Endothelial cell of hepatic sinusoid (primary cell): ENCODE results near the gene UBAC2.
"Not testable (repeated sequence)": the region's sequence is repeated elsewhere in the genome, so short reads cannot be mapped to it uniquely, and the experiment has no call there.

Source experiments
- in situ Hi-C: cut with HindIII; loops from 2 replicates; pipeline ENCODE4 v1.10.0; 2017; ENCODE audit warnings: low sequenced_read_pairs

UBAC2 gene

DNA sequence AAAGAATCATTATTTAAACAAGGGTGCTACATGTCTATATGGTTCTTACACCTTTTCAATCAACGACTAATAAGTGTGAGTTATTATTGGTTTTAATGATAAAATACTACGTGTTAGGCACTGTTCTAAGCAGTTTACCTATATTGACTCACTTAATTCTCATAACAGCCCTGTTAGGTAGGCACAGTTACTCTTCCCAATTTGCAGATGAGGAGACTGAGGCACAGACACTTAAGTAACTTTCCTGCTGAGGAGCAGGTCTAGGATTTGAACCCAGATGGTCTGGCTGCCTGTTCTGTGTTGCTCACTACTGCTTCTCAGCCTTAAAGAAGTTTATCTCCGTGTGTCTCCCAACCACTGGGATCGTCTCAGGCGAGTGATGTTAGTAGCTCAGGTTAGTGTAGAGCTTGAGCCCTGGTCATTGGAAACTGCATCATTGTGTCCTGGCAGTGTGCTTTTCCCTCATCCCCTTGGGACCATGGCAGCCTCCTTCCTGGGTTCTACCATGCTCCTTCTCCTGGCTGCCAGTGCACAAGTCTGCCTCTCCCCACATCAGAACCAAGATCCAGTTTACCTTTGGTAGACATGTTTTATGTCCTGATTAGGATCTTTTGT lies 10.9 kb downstream of the UBAC2 start:
- in situ Hi-C loops = no loop called here

DNA sequence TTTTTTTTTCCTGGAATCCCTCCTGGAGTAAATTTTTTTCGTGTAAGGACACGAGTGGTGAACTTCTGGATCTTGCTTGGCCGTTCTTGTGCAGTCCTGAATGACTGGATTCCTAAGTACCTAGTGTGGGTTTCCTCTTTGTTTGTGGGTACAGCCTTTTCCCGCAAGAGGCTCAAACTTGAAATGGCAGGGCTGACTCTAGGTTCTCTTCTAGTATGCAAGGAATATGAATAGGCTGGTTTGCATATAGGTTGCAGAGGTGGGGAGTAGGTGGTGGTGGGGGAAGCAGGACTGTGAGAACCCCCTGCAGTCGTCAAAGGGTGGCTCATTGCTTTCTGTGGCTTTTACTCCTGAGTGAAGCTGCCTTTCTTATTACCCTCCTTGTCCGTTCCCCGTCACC lies 13.6 kb downstream of the UBAC2 start:
- in situ Hi-C loops = no loop called here

DNA sequence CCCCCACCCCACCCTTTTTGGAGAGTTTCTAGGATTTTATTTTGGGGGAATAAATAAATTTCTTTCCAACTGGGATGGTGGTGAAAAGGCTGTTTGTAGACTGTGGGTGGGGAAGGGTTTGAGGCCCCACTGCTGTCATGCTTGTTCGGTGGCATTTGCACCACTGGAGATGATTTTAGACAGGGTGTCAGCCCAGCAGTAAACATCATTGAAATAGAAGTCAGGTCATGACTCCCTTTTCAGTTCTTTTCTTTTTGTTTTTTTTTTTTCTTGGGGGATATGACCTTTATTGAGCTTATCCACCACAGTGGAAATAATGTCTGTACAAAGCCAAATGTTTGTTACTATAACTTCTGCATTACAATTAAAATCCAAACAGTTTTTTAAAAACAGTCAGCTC lies 14.1 kb downstream of the UBAC2 start:
- in situ Hi-C loops = loop anchor here (5.0 kb wide), 1 partner anchor 53 kb away; no protein-coding TSS in a partner anchor

DNA sequence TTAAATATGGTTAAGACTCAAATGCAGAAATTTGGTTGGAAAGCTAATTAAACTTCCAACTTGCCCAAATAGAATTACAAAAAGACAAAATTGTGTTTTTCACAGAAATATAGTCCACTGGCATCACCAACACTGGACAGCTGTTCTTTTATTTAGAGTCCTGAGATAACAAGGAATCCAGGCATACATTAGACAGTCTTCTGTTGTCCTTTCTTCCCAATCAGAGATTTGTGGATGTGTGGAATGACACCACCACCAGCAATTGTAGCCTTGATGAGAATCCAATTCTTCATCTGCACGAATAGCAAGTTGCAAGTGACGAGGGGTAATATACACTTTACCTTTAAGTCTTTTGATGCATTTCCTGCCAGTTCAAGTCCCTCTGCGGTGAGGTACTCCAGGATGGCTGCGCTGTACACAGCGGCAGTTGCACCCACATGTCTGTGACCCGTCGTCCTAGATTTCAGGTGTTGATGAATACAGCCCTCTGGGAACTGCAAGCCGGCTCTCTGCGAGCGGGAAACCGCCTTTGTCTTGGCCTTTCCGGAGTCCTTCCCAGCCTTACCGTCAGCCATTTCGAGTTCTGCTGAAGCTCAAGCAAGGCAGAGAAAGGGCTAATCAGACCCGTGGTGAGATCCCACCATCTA lies 14.7 kb downstream of the UBAC2 start:
- in situ Hi-C loops = loop anchor here (5.0 kb wide), 1 partner anchor 52 kb away; no protein-coding TSS in a partner anchor

DNA sequence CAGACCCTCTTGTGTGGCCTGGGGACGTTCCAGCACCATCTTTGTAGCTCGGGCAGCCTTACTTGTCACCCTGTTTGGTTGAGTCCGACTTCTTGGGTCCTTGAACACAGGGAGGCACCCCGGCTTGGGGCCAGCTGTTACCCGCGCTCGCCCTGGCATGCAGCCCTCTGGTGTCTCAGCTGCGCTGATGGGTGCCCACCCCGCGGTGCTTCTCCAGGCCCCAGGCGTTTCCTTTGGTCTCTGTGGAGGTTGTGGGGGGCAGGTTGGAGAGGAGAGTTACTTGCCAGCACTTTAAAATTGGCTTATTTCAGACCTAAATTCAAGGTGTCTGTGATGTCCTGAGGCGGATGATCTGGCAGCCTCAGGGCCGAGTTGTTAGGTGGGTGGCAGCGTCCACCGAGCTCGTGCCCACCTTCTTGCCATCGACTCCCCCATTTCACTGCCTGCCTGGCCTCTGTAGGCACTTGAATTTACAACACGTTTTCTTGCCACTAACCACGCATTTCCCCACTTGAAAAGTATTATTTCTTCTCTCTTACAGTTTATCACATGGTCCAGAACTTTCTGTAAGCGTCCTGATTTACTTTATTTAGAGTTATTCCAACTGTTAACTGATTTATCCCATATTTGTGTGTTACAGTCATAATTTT lies 16.9 kb downstream of the UBAC2 start:
- in situ Hi-C loops = loop anchor here (5.0 kb wide), 1 partner anchor 50 kb away; no protein-coding TSS in a partner anchor

DNA sequence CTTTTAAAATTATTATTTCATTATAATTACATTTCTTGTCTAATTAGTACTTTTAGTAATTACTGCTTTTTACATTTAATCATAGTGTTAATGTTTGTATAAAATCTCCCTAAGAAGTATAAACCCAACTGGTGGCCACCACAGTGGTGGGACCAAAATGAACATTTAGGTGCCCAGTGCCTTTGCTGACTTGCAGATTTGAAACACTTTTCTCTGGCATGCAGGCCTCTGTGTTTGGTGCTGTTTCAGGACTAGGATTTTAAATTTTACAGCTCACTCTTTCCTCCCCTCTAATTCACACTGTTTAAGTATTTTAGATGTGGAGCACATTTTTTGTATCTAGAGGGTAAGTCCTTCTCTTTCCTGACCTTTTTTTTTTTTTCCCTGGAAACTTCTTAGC lies 17.5 kb downstream of the UBAC2 start:
- in situ Hi-C loops = loop anchor here (5.0 kb wide), 1 partner anchor 49 kb away; no protein-coding TSS in a partner anchor

DNA sequence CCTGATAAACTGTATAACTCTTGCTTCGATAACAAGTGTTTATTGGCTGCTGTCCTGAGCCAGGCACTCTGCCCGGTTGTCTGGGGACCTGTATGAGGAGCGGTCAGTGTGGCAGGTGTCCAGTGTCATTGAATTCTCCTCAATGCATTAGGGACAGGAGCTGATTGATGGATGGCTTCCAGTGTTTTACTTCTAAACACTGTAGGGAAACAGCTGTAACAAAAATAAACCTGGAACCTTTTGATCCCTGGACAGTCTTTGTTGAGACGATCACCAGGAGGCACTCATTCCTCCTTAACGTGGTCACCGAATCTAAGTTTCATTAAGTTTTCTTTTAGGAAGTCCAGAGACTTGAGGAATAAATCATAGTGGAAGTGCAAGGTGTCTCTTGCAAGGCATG lies 17.9 kb downstream of the UBAC2 start:
- in situ Hi-C loops = loop anchor here (5.0 kb wide), 1 partner anchor 49 kb away; no protein-coding TSS in a partner anchor

DNA sequence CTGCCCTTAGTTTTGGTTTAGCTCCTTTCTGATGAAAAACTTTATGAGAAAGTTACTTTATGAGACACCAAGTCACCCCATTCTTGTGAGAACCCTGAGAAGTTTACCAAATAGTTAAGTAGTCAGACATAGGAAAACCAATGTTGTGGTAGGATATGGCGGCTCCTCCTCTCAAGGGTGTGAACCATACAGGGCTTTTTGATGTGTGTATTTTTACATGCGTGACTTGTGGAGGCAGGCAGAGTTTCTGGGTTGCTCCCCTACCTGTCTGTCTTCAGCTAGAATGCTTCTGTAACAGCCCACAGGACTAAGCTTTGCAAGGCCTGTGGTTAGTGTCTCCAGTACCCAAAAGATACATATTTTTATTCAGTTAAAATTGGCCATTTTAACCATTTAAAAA lies 18.3 kb downstream of the UBAC2 start:
- in situ Hi-C loops = loop anchor here (5.0 kb wide), 1 partner anchor 48 kb away; no protein-coding TSS in a partner anchor

DNA sequence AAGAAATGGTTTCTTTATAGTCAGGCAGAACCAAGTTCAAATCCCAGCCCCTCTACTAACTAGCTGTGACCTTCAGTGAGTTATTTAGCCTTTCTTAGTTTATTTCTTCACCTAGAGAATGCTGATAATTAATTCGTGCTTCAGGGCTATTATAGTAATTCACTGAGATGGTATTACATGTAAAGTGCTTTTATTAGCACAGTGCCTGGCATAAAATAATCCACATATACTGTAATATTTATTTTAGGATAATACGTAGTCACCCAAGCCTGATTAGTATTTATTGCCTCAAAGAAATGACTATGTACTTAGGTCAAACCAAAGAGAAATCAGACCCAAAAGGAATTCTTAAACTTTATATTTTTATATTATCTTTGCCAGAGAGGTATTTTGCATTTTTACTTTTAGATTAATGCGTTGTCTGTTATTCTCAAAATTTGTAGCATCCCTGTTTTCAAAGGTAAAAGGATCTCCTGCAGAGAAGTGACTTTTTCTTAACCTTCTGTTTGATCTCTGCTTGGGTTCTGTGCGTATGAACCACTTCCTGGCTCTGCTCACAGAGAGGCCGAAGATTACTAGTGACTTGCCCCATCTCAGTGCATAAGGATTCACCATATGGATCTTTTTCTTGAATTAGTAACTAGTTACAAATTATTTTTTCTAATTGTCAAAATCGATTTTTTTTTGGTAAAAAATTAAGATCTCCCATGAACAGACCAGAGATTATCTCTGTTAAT lies 19.7 kb downstream of the UBAC2 start:
- in situ Hi-C loops = no loop called here

DNA sequence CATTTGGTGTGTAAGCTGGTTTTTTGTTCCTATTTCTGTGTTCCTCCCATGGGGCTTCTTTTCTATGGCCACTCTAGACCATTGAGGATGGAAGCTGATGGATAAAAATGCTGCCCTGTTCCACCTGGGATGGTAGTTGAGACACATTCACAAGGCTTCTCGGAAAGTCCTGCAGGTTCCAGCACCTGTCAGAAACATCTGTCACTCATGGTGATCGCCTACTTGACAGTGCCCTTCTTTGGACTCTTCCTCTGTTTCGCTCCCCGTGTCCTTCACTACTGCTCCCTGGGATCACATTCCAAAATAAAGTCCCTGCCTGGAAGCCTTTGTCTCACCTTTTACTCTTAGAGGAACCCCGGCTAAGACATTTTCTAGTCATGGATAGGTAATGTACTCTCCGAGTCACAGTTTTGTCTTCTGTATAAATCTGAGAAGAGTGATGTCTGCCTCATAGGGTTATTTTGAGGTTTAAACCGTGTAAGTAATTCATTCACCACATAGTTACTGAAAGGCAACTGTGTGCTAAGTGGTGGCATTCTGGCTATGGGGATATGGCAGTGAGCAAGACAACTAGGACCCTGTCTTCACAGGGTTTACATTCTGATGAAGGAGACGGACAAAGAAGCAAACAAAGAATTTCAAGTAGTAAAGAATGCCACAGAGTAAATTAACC lies 21.0 kb downstream of the UBAC2 start:
- in situ Hi-C loops = no loop called here

DNA sequence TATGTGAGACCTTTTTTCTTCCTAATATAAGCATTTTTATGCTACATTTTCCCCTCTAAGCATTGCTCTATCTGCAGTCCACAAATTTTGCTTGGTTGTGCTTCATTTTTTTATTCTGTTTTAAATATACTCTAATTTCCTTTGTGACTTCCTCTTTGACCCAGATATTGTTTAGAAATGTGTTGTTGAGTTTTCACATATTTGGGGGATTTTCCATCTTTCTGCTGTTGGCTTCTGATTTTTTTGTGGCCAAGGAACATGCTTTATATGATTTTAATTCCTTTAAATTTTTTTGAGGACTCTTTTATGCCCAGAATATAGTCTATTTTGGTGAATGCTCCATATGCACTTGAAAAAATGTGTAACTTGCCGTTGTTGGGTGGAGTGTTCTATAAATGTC lies 22.9 kb downstream of the UBAC2 start:
- in situ Hi-C loops = no loop called here

DNA sequence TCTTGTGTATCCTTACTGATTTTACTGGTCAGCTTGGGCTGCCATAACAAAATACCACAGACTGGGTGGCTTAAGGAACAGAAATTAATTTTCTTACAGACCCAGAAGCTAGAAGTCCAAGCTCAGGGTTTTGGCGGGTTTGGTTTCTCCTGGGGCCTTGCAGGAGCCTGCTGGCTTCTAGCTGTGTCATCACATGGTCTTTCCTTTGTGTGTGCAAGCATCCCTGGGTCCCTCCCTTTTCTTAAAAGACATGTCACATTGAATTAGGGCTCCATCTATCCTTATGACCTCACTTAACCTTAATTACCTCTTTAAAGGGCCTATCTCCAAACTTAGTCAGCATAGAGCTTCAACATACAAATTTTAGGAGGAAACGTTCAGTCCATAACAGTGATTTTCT lies 23.4 kb downstream of the UBAC2 start:
- in situ Hi-C loops = no loop called here

DNA sequence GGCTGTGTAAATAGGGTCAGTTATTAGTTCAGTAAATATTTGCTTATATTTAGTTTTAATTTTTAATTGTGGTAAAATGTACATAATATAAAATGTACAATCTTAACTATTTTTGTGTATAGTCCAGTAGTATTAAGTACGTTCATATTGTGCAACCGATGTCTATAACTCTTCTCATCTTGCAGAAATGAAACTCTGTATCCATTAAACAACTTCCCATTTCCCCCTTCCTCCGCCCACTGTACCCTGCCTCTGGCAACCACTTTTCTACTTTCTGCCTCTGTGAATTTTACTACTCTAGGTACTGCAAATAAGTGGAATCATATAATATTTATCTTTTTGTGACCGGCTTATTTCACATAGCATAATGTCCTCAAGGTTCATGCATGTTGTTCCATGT lies 24.4 kb downstream of the UBAC2 start:
- in situ Hi-C loops = no loop called here

DNA sequence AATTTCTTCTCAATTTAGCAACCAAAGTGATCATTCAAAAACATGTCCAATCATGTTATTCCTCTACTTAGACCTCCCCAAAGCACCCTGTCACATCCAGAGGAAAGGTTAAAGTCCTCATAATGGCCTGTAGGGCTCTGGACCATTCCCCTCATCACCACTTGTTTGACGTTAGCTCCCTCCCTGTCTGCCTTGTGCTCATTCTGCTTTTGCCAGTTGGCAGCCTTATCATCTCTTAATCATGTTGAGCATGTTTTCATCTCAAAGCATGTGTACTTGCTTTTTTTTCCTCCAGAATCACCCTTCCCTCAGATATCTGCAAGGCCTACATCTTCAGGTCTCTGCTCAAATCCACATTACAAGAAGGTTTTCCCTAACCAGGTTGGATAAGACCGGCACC lies 25.9 kb downstream of the UBAC2 start:
- in situ Hi-C loops = no loop called here

DNA sequence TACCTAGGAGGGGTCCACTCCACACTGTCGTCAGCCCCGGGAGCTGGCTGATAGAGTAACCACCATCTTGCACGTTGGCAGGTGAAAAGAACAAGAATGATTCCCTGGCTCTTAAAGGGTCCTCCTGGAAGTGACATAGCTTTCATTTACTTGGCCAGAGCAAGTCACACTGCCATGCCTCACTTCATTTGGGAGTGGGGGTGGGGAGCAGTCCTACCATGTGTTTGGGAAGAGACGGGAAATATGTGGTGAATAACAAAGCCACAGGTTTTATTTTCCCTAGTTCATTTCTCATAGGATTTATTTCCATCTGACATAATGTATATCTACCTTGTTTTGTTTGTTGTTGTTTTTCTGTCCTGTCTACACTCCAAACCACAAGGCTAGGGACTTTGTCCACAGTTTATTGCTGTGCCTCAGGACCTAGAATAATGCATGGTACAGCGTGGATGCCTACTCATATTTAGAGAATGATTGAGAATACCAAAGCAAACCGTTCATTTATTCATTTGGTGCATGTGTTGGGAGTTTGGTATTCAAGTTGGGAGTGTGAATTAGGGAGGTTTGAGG lies 26.8 kb downstream of the UBAC2 start:
- in situ Hi-C loops = no loop called here

DNA sequence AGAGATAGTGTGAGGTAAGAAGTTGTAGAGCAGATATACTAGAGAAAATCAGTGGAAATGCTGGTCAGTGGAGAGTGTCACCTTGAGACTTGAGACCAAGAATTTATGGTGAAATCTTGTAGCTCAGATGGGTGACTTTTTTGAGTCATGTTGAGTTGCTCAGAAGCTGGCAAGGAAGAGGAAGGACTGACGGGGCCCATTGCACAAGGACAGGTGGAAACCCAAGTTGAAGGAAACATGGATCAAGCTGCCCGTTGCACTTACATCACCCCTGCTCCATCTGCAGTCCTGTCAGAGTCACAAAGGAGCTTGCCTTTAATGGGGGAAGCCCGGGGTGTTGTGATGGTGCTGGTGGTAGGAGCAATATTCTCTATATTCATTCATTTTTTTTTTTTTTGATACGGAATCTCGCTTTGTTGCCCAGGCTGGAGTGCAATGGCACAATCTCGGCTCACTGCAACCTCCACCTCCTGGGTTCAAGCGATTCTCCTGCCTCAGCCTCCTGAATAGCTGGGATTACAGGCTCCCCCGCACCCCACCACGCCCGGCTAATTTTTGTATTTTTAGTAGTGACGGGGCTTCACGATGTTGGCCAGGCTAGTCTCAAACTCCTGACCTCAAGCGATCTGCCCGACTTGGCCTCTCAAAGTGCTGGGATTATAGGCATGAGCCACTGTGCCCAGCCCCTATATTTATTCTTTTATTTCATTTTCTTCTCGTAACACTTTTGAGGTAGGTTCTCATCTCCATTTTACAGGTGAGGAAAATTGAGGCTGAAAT lies 27.4 kb downstream of the UBAC2 start:
- in situ Hi-C loops = no loop called here

DNA sequence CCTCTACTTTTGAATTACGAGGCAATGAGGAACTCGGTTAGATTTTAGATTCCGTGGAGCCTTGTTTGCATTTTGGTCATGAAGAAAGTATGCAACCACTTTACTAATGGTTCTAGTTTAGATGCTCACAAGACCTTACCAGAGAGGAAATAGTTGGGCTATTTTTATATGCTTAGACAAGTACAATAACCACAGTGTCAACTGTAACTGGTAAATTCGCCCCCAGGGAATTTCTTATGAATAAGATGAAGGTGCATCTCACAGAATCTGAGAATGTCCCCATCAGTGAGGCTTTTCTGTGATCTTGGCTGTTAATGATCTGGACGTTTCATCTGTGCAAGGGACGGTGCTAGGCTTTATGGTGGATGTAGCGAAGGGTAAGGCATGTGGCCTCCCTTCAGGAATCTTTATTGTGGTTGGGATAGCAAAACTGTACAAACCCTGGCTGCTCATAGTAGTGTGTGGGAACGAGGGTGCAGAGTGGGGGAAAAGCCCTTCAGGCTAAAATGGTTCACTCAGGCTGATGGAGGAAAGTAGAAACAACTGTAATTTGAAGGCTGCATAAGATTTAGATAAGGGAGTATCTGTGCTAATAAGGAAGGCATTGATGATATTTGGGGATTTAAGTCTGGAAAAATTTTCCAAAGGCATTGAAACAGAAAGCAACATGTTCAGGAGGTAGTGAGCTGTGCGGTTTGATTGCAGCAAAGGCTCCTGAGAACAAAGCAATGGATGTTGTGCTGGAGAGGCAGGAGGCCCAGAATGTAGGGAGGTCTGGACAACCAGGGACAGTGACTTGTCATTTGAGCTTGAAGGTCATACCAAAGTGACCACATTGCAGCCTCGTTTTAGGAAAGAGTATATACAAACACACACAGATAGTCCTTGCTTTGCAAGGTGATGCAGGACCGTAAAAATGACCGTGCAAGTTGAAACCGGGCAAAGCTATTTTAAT lies 28.4 kb downstream of the UBAC2 start:
- in situ Hi-C loops = no loop called here

DNA sequence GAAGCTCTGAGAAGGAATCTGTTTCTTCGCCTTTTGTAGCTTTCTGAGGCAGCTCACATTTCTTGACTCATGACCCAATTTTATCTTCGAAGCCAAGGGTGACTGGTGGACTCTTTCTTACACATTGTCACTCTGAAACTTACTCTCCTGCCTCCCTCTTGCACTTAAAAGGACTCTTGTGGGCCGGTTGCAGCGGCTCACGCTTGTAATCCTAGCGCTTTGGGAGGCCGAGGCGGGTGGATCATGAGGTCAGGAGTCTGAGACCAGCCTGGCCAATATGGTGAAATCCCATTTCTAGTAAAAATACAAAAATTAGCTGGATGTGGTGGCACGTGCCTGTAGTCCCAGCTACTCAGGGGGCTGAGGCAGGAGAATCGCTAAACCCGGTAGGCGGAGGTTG lies 29.9 kb downstream of the UBAC2 start:
- in situ Hi-C loops = not testable (repeated sequence)

DNA sequence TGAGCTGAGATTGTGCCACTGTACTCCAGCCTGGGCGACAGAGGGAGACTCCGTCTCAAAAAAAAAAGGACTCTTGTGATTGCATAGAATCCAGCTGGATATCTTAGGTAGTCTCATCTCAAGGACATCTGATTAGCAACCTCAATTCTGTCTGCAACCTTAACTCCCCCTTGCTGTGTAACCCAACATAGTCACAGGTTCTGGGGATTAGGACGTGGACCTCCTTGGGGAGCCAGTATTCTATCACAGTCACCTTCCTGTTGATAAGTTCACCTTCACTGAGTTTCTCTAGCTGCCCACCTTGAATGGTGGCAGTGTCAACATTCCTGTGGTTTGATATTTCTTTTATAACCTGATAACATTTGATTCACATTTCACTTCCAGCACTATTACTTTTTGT lies 30.3 kb downstream of the UBAC2 start:
- in situ Hi-C loops = no loop called here
